Cortex of kidney (tissue), 1 donor: ENCODE results near the gene MLN.

Source experiments
- DNase-seq: peaks from one replicate; lab custom pipeline; 2025; lab: John Stamatoyannopoulos, UW

MLN gene, protein sequence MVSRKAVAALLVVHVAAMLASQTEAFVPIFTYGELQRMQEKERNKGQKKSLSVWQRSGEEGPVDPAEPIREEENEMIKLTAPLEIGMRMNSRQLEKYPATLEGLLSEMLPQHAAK

DNA sequence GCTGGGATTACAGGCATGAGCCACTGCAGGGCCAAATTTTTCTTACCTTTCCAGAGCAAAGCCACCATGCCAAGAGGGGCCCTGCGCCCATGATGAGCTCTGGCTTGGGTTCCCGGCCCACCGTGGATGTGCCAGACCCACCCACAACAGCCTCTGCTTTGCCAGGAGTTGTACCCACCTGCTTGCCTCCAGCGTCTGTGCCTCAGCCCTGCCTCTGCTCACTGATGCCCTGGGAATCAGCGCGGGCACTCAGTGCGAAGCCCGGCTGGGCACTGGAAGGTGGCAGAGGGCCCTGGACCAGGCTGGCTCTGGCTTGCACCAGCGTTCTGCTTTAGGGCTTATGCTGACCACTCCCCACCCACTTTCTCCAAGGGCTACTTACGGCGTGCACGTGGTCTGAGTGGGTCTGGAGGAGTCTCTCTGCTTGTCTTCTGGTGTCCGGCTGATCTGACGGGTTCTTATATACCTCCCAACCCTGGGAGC is at the start of gene MLN:
TSS of gene MLN (minus strand) at position 433 of the 483 bp plus-strand sequence. CDS start 2,840 bp downstream, outside the sequence.
- no peak for DNase-seq

- DNase-seq = no peak
Measured at GRCh38 chr6:33853026-33853425, 49.2 kb upstream of the MLN start.

DNA sequence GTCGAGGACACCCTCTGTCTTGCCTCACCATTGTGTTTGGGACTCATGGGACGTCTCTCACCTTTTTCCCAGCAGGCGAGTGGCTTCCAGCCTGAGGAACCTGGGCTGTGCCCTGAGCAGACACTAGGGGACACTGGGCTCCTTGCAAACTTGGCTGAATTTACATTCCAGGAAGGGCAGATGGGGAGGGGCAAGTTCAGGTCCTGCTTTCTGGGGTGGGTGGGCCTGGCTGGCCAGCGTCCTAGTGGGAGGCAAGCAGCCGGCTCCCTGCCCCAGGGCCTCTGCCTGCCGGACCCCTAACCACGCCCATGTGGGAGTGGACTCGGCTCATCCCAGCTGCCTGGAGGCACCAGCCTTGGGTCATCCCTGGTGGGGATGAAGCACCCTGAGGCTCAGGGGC is 48.2 kb upstream of the MLN start:
- DNase-seq = no peak

DNA sequence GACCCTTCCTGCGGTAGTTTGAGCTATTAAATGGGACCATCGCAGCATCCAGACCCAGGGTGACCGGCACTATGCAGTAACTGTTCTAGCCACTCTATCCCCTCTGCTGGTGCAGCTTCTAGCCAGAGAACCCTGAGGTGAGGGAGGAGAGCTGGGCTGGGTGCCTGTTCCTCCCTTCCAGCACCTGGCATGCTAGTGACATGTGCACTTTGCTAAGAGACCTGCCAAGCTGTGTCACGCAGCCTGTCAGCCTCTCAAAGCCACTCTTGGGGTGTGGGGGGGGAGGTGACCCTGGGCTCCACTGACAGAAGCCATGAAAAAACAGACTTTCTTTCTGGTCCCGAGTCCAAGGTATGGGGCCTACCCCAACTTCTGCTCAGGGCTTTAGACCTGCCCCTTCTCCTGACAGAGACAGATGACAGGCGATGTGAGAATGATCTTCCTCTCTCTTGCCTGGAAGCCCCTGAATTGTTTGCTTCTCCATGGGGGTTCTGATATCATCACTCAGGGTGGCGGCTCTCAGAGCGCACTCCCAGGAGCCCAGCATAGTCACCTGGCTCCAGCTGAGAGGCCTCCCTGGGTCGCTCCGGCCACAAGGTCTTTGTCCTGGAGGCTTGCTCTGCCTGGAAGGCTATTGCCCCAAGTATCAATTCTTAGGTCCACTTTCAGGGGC is 47.2 kb upstream of the MLN start:
- no peak for DNase-seq

DNA sequence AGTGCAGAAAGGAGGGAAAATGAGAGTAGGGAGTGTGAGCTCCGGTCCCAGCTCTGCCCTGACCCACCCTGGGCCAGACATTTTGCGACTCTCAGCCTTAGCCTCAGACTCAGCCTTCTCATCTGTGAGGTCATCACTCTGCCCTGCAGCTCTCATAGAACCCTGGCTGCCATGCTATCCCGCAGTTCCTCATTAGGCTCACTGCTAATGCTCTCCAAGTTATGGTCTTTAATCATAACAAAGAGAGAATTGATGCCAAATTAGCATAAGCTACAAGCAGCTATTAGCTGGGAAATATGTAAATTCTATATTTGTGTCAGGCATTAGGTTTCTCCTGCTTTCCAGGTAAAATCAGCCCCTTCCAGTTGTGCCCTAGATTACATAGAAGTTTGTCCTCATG is 46.5 kb upstream of the MLN start:
- DNase-seq = no peak

DNA sequence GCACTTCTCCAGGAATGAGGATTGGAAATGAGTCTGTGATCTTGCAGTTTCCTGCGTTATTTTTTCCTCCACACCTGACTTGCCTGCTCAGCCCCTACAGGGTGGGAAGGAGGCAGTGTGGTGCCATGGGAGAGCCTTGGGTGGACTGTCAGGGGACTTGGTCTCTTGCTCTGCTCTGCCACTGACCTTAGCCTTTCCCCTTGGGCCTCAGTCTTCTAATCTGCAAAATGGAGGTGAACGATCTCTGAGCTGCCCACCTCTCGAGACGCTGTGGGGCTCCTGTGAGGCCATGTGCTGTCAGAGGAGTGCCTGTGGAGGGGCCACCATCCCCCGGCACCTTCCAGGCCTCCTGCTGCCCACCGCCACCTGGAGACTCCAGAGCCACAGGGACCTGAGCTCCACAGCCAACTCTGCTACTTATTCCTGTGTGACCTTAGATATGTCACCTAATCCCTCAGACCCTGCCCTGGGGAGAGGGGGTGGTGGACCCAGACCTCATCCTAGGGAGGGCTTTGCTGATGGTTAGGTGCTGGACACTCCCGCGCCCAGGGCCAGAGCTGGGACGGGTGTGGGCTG is 45.8 kb upstream of the MLN start:
- no peak for DNase-seq

GRCh38 chr6:33848484-33848883 is 44.7 kb upstream of the MLN start:
- DNase-seq = no peak

DNA sequence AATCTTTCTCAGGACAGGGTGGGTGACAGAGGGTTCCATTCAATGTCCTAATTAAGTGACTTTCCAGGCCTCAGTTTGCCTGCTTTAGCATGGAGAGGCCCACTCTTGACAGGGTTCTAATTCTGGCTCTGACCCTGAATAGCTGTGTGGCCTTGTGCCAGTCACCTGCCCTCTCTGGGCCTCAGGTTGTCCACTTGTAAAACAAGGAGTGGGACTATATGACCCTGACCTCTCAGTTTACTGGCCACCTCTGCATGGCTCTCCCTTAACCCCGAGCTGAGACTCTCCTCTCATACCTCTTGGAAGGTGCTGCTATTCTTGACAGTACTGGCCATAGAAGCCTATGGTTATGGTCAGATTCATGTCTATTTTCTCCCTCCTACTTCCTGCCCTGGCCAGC is 44.1 kb upstream of the MLN start:
- DNase-seq = no peak

DNA sequence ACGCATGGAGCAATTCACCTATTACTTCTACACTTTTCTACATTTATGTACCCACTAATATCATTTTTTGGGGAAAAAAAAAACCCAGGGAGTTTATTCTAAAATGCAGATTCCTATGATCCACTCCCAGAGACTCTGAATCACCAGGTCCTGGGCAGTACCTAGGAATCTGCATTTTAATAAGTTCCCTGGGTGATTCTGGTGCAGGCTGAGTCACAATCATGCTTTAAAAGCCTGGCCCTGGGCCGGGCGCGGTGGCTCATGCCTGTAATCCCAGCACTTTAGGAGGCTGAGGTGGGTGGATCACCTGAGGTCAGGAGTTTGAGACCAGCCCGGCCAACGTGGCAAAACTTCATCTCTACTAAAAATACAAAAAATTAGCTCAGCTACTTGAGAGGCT is 43.3 kb upstream of the MLN start:
- DNase-seq = no peak

GRCh38 chr6:33846226-33846625 is 42.4 kb upstream of the MLN start:
- DNase-seq = no peak

DNA sequence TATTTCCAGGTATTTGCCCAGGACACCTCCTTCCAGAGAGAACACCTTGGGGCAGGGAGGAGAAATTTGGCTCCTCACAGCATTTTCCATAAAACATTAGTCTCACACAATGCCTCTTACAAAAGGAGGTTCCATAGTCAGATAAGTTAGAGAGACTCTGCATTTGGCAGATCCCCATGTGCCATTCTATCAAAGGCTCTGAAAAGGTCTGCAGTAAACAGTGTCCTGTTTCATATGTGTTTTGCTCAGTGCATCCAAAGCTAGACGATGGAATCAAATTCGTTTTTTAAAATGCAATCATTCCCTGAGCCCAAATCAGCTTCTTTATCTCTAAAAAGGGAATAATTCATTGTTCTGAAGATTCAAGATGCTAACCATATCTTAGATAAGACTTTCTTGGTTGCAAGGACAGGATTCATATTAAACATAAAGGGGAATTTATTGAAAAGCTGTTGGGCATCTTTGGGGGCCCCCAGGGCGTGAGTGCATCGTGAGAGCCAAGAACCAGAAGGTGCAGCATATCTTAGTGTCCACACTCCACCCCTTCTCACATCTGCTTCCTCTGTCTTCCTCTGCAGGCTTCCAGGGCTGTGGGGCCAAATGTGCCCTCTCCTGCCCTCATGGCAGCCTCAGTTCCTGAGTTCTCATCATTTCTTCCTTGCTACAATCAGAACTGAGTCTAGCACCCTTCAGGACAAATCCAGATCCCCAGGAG is 41.4 kb upstream of the MLN start:
- DNase-seq = no peak

GRCh38 chr6:33843131-33844121 is 39.6 kb upstream of the MLN start:
- DNase-seq = no peak

DNA sequence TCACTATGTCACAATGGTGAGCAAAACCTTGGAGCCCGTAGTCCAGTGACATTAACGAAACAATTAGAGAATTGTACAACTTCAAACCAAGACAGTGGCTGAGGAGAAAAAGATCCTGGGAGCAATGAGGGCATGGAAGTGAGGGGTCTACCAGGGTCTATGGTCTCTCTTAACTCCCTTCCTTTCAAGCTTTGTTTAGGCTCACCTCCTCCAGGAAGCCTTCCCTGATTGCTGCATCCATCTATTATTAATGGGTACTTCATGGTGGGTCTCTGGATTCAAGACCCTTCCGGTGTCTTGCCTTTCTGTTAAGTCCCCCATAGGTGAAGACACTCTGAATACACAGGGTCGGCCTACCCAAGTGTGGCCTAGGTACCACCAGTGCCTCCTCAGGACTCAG is 38.1 kb upstream of the MLN start:
- DNase-seq = no peak

DNA sequence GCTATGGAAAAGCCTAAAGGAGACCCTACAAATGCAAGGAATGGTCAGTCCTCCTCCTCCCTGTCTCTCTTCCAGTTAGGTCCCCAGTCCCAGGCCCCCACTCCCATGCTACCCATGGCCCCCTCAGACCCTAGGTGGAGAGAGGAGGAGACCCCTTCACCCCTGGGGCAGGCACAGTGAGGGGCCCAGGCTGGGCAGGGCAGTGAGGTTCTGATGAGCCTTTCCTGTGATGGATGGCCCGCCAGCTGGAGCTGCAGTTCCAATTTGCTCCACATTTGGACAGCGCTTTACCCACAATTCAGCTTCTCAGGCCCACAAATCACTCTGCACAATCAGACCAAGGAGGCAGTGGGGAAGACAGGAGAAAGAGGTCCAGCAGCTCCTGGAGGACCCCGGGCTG is 37.3 kb upstream of the MLN start:
- DNase-seq = no peak

GRCh38 chr6:33840048-33840926 is 36.5 kb upstream of the MLN start:
- no peak for DNase-seq

DNA sequence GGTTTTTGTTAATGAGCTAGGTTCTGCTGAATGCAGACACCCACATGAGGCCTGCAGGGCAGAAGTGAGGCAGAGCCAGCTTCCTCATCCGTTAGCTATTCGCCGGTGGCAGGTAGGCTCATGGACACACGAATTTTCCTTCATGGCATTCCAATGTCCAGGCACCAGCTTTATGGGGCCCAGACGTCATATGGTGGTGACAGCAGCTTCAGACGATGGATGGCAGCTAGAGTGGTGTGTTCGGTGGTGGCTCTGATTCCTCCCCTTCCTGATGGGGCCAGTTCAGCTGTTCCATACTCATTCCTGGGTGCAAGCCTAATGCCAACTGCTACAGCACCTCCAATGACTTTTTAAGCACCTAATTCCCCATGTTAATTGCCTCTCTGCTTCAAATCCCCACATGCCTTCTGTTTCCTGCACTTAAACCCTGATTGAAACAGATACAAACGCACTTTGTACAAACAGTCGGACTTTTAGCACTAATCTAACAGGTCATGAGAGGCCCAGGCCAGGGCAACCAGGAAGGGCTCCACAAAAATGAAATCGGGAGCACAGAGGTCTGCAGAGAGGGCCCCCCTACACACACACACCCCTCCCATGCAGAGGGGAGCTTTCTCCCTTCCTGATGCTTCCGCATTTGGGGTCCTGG is 35.7 kb upstream of the MLN start:
- no peak for DNase-seq

DNA sequence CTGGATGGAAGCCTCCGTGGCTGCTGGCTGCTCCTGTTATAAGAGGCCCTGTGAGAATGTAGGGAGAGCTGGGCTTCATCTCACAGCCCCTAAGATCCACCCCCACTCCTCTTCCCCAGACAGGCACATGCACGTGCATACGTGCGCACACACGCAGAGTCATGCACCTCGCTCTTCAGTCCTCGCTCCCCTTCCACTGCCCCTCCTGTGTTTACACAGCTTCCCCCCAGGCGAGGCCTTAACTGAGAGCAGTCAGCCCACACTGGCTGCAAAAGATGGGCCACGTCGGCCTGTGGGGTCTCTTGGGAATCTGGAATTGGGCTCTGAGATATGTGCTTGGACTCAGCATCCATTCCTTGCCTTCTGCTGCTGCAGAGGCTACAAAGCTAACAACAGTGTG is 35.2 kb upstream of the MLN start:
- DNase-seq = no peak

DNA sequence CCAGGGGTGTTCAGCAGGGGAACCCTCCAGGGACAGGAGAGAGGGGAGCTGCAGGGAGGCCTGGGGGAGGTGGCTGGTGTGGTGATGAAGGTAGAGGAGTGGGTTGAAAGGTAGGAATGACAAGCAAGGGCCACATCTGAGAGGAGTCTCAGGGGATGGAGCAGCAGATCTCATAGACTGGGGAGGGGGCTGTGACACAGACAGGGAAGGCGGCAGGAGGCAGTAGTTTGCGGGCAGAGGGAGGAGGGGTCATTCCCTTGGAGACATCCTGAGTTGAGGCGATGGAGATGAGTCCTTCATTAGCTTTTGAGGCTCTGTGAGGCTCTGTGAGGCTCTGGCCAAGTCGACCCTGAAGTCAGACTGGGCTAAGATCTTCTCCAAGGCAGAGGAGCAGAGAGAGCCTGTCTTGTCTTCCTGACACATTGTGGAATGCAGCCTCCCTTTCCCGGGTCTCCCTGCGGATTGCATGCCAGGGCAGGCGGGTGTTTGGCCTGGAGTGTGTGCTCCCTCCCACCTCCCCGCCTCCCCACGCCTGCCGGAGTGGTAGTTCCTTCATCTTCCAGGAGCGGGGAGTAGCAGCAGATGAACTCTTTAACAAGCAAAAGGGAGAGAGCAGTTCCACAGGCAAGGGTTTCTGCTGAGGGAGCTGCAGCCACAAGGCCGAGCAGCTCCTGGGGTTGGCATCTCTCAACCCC is 34.3 kb upstream of the MLN start:
- DNase-seq = no peak

GRCh38 chr6:33836806-33837469 is 33.1 kb upstream of the MLN start:
- DNase-seq = no peak
